ENCODE data around the gene GGCX.

The GGCX gene

GRCh38 chr2:85542777-85543176, 18.5 kb downstream of the GGCX start:
- peaks cover 74% of the 10 kb centered on the region for H3K36me3 ChIP-seq (ENCODE audit: low read depth)
- no peak for DNase-seq (ENCODE audit: low spot score)
- peaks cover 27% of the 10 kb centered on the region for H3K4me1 ChIP-seq (ENCODE audit: insufficient read depth, poor library complexity, severe bottlenecking)
- ATAC-seq (ENCODE audit: low read depth), result no peak
- H3K4me3 ChIP-seq (ENCODE audit: severe bottlenecking), result no peak overlapping the region
- peak overlapping the region; percentile 86 for H3K27ac ChIP-seq (ENCODE audit: poor library complexity, severe bottlenecking)
- no peaks in the 10 kb centered on the region for H3K9me3 ChIP-seq (ENCODE audit: severe bottlenecking)
- TF ChIP-seq CTCF (IDR thresholded peaks at IDR 0.05; ENCODE audit: poor library complexity, severe bottlenecking), result no peak
- H3K27me3 ChIP-seq (ENCODE audit: insufficient read depth, poor library complexity, severe bottlenecking), result no peaks in the 10 kb centered on the region

GRCh38 chr2:85541753-85542457, 19.4 kb downstream of the GGCX start:
- Histone ChIP-seq H3K27ac (ENCODE audit: poor library complexity, severe bottlenecking) (peak overlapping the region; percentile 86), H3K4me1 (ENCODE audit: insufficient read depth, poor library complexity, severe bottlenecking) (peaks cover 34% of the 10 kb centered on the region), H3K9me3 (ENCODE audit: severe bottlenecking) (no peaks in the 10 kb centered on the region), H3K27me3 (ENCODE audit: insufficient read depth, poor library complexity, severe bottlenecking) (no peaks in the 10 kb centered on the region), H3K36me3 (ENCODE audit: low read depth) (peaks cover 69% of the 10 kb centered on the region), H3K4me3 (ENCODE audit: severe bottlenecking) (peak overlapping the region; percentile 97)
- ATAC-seq (ENCODE audit: low read depth) (no peak), DNase-seq (ENCODE audit: low spot score) (no peak)
- TF ChIP-seq CTCF (IDR thresholded peaks at IDR 0.05; ENCODE audit: poor library complexity, severe bottlenecking), result no peak

- ATAC-seq (ENCODE audit: low read depth), result no peak
Observed at GRCh38 chr2:85541262-85541661, 20.0 kb downstream of the GGCX start.

GRCh38 chr2:85540133-85540648, 21.1 kb downstream of the GGCX start:
- ATAC-seq (ENCODE audit: low read depth), result no peak
- Histone ChIP-seq H3K9me3 (ENCODE audit: severe bottlenecking) (no peaks in the 10 kb centered on the region), H3K4me3 (ENCODE audit: severe bottlenecking) (peak overlapping the region; percentile 97), H3K36me3 (ENCODE audit: low read depth) (peaks cover 61% of the 10 kb centered on the region), H3K27ac (ENCODE audit: poor library complexity, severe bottlenecking) (peak overlapping the region; percentile 86), H3K27me3 (ENCODE audit: insufficient read depth, poor library complexity, severe bottlenecking) (no peaks in the 10 kb centered on the region), H3K4me1 (ENCODE audit: insufficient read depth, poor library complexity, severe bottlenecking) (peaks cover 32% of the 10 kb centered on the region)
- no peak for TF ChIP-seq CTCF (IDR thresholded peaks at IDR 0.05; ENCODE audit: poor library complexity, severe bottlenecking)
- DNase-seq (ENCODE audit: low spot score), result no peak

More at GRCh38 chr2:85541262-85541661, 20.0 kb downstream of the GGCX start:
- H3K36me3 ChIP-seq (ENCODE audit: low read depth), result peaks cover 69% of the 10 kb centered on the region
- DNase-seq (ENCODE audit: low spot score), result no peak
- TF ChIP-seq CTCF (IDR thresholded peaks at IDR 0.05; ENCODE audit: poor library complexity, severe bottlenecking), result no peak
- peak overlapping the region; percentile 97 for H3K4me3 ChIP-seq (ENCODE audit: severe bottlenecking)
- no peaks in the 10 kb centered on the region for H3K9me3 ChIP-seq (ENCODE audit: severe bottlenecking)
- no peaks in the 10 kb centered on the region for H3K27me3 ChIP-seq (ENCODE audit: insufficient read depth, poor library complexity, severe bottlenecking)
- H3K27ac ChIP-seq (ENCODE audit: poor library complexity, severe bottlenecking), result peak overlapping the region; percentile 86
- H3K4me1 ChIP-seq (ENCODE audit: insufficient read depth, poor library complexity, severe bottlenecking), result peaks cover 39% of the 10 kb centered on the region

Measured in RWPE2 (cell line).